HEK293T (cell line): ENCODE results near the gene LEUTX.

ENCODE experiments used
- FOXM1 ChIP-seq: fragments of 450-650 bp; IDR thresholded peaks from 2 replicates; pipeline ENCODE4 v1.6.1; 2017; ENCODE audit warnings: mild to moderate bottlenecking, borderline replicate concordance
- L3MBTL2 ChIP-seq: fragments of 450-650 bp; conservative IDR thresholded peaks from 2 replicates; pipeline ENCODE4 v1.6.1; 2016; ENCODE audit warnings: mild to moderate bottlenecking
- SP1 ChIP-seq: fragments of 450-650 bp; IDR thresholded peaks from 2 replicates; pipeline ENCODE4 v1.6.1; 2017
- ZNF384 ChIP-seq: fragments of 450-650 bp; IDR thresholded peaks from 2 replicates; pipeline ENCODE4 v1.6.1; 2016

- TF ChIP-seq L3MBTL2 (no peak), FOXM1 (no peak), SP1 (no peak), ZNF384 (no peak)
These were observed 55.7 kb downstream of the LEUTX start for GRCh38 chr19:39834287-39834841.
